22Rv1 (cell line): ENCODE measurements around the gene SHISA4.

Experiments used
- ZFX ChIP-seq: fragments of 450-650 bp; IDR thresholded peaks from 2 replicates; pipeline ENCODE4 v1.6.1; 2017; ENCODE audit warnings: antibody characterized with exemption, borderline replicate concordance
- TF ChIP-seq, protein P1 (sequence below): fragments of 450-650 bp; IDR thresholded peaks from 2 replicates; pipeline ENCODE4 v1.5.1; 2017; ENCODE audit warnings: mild to moderate bottlenecking

DNA sequence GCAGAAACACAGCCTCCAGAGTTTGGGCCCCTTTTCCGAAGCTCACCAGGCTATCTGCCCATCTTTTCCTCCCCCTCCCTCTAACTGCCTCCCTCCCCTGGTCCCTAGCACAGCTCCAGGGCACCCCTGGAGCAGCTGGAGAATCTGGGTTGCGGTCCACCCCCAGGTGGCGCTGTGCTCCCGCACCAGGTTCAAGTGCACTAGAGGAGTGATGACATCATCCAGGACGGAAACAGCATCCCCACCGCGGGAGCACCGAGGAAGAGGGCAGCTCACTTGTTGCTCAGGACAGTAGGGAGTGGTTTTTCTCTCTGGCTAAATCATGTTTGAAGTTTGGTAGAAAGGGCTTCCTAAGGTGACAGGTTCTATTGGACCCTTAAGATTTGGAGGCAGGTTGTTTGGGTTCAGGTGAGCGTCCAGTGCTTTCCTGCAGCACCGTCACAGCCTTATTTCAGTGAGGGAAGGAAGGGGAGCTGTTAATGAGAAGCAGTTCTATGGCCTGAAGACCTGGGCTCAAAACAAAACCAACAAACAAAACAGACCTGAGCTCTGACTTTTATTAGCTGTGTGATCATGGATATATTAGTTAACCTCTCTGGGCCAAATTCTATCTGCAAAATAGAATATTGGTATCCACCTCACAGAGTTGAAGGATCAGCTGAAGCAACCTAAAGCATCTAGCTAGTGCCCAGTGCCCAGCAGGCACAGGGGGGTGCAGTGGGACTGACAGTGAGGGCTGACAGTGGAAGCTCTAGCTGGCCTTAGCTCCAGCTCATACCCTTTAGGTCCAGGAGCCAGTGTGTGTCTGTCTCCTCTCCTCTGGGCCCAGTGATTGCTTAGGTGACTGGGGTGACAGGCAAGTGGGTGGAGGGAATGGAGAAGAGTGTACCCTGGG, 7.5 kb downstream of the SHISA4 start:
- TF ChIP-seq, protein P1, sequence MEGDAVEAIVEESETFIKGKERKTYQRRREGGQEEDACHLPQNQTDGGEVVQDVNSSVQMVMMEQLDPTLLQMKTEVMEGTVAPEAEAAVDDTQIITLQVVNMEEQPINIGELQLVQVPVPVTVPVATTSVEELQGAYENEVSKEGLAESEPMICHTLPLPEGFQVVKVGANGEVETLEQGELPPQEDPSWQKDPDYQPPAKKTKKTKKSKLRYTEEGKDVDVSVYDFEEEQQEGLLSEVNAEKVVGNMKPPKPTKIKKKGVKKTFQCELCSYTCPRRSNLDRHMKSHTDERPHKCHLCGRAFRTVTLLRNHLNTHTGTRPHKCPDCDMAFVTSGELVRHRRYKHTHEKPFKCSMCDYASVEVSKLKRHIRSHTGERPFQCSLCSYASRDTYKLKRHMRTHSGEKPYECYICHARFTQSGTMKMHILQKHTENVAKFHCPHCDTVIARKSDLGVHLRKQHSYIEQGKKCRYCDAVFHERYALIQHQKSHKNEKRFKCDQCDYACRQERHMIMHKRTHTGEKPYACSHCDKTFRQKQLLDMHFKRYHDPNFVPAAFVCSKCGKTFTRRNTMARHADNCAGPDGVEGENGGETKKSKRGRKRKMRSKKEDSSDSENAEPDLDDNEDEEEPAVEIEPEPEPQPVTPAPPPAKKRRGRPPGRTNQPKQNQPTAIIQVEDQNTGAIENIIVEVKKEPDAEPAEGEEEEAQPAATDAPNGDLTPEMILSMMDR, result peak; percentile 99
- no peak for TF ChIP-seq ZFX
